Measurements from ENCODE around the gene RGS7BP. TPM values are rescaled to one million over a fixed set of nuclear protein-coding genes. Genes with fewer than 3 reads are reported as not detected.

Gene RGS7BP
- total and polyA plus RNA-seq, 10 of the 15 experiments (the other 5 are each of a cell fraction or from before 2014, with no cell fraction given), result not detected

- POLR2A ChIA-PET, result no interaction called here
- intact Hi-C loops (cut with micrococcal nuclease; ENCODE audit: unreplicated experiment) (loop anchor here (10.0 kb wide), 1 partner anchor 61 kb away; no protein-coding TSS in a partner anchor), in situ Hi-C loops (cut with MboI) (no loop called here)
- H3K9ac ChIP-seq (ENCODE audit: control insufficient read depth, insufficient read depth, low read length), result no peak overlapping the region
- WGBS (ENCODE audit: insufficient coverage, insufficient replicate concordance, low lambda C conversion rate, missing lambda C conversion rate), result 8% methylated on average over 4 of the region's 4 CpGs
- H3K79me2 ChIP-seq (ENCODE audit: control insufficient read depth, insufficient read depth, low read length), result no peaks in the 10 kb centered on the region
- no peak overlapping the region for H3K27ac ChIP-seq (ENCODE audit: control insufficient read depth, insufficient read depth)
- H3K36me3 ChIP-seq (ENCODE audit: control insufficient read depth in 2 of 2, insufficient read depth in 2 of 2, low read length in 1 of 2), result no peaks in the 10 kb centered on the region
- DNase-seq (ENCODE audit: low read depth, low spot score) (no peak), FAIRE-seq (no peak), ATAC-seq (no peak)
- no TSS peak for BruUV-seq (replicated peaks)
- no peaks in the 10 kb centered on the region for H3K27me3 ChIP-seq (replicated peaks in 1 of 2; ENCODE audit: control insufficient read depth in 2 of 2, insufficient read depth in 2 of 2, low read length in 1 of 2)
- H3K4me3 ChIP-seq, result no peak overlapping the region
- RAD21 ChIA-PET (ENCODE audit: unreplicated experiment), result interaction anchor here (1.0 kb wide), 1 partner anchor 456 kb away, joined by 3 read pairs; no protein-coding TSS in a partner anchor
- H2AFZ ChIP-seq (ENCODE audit: control insufficient read depth, low read depth, low read length), result no peak overlapping the region
- CTCF ChIA-PET, result interaction anchor here (0.6 to 1.0 kb wide), 2 partner anchors 9 to 32 kb away, joined by 3 to 5 read pairs; no protein-coding TSS in a partner anchor
- SMC1A ChIA-PET (ENCODE audit: uncharacterized antibody, unreplicated experiment), result no interaction called here
- H3K4me1 ChIP-seq (ENCODE audit: control insufficient read depth, insufficient read depth, low read length), result no peaks in the 10 kb centered on the region
- no peaks in the 10 kb centered on the region for H3K9me3 ChIP-seq (replicated peaks; ENCODE audit: control insufficient read depth, insufficient read depth, low read length)
- no peaks in the 10 kb centered on the region for H4K20me1 ChIP-seq (ENCODE audit: control insufficient read depth, insufficient read depth)
- TF ChIP-seq TBL1XR1 (IDR thresholded peaks at IDR 0.05; ENCODE audit: low read depth, low read length) (no peak), POLR2A (IDR thresholded peaks at IDR 0.05; ENCODE audit: low read depth, low read length) (no peak), ZNF207 (IDR thresholded peaks at IDR 0.05; ENCODE audit: borderline replicate concordance) (no peak), NFYB (IDR thresholded peaks at IDR 0.05; ENCODE audit: insufficient read depth, low read depth, low read length) (no peak), SKIL (IDR thresholded peaks at IDR 0.05; ENCODE audit: low read depth, poor library complexity, severe bottlenecking) (no peak), TAF1 (IDR thresholded peaks at IDR 0.05; ENCODE audit: borderline replicate concordance, low read depth, low read length) (no peak), NFIC (IDR thresholded peaks at IDR 0.05; ENCODE audit: low read depth, low read length) (no peak), JUNB (IDR thresholded peaks at IDR 0.05) (no peak), TARDBP (IDR thresholded peaks at IDR 0.05; ENCODE audit: borderline replicate concordance) (no peak), LARP7 (IDR thresholded peaks at IDR 0.05) (no peak), YBX1 (IDR thresholded peaks at IDR 0.05) (no peak), BMI1 (IDR thresholded peaks at IDR 0.05; ENCODE audit: borderline replicate concordance) (no peak), ZNF217 (IDR thresholded peaks at IDR 0.05) (no peak), JUND (IDR thresholded peaks at IDR 0.05; ENCODE audit: low read depth, low read length) (no peak), CBX5 (IDR thresholded peaks at IDR 0.05; ENCODE audit: low read depth) (no peak), WRNIP1 (IDR thresholded peaks at IDR 0.05; ENCODE audit: borderline replicate concordance, low read depth, low read length) (no peak), BRCA1 (IDR thresholded peaks at IDR 0.05; ENCODE audit: low read depth, low read length) (no peak)
- TF ChIP-seq, protein P1, sequence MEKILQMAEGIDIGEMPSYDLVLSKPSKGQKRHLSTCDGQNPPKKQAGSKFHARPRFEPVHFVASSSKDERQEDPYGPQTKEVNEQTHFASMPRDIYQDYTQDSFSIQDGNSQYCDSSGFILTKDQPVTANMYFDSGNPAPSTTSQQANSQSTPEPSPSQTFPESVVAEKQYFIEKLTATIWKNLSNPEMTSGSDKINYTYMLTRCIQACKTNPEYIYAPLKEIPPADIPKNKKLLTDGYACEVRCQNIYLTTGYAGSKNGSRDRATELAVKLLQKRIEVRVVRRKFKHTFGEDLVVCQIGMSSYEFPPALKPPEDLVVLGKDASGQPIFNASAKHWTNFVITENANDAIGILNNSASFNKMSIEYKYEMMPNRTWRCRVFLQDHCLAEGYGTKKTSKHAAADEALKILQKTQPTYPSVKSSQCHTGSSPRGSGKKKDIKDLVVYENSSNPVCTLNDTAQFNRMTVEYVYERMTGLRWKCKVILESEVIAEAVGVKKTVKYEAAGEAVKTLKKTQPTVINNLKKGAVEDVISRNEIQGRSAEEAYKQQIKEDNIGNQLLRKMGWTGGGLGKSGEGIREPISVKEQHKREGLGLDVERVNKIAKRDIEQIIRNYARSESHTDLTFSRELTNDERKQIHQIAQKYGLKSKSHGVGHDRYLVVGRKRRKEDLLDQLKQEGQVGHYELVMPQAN (conservative IDR thresholded peaks at IDR 0.05), result no peak
- TF ChIP-seq, protein P2, sequence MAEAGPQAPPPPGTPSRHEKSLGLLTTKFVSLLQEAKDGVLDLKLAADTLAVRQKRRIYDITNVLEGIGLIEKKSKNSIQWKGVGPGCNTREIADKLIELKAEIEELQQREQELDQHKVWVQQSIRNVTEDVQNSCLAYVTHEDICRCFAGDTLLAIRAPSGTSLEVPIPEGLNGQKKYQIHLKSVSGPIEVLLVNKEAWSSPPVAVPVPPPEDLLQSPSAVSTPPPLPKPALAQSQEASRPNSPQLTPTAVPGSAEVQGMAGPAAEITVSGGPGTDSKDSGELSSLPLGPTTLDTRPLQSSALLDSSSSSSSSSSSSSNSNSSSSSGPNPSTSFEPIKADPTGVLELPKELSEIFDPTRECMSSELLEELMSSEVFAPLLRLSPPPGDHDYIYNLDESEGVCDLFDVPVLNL (IDR thresholded peaks at IDR 0.05; ENCODE audit: low read depth, low read length), result no peak
- H3K4me2 ChIP-seq (ENCODE audit: control insufficient read depth, insufficient read depth), result no peak overlapping the region
Observed at GRCh38 chr5:64603676-64604075, 97.9 kb downstream of the RGS7BP start.
